B cell (primary cell): ENCODE data around the gene ATP13A5. TPM values are rescaled to one million over a fixed set of nuclear protein-coding genes. Genes with fewer than 3 reads are reported as not detected.

Experiments
- ATAC-seq: fragments of 200-7000 bp; cut with Tn5 transposase; one replicate; pipeline ENCODE4 v1.10.0; 2021; ENCODE audit warnings: low read depth, mild to moderate bottlenecking, moderate number of reproducible peaks, moderate library complexity
- CTCF ChIA-PET: fragments of 350-600 bp; sonication (Branson Sonifier 250); formaldehyde crosslinking; loops from one replicate; lab custom pipeline; 2021; ENCODE audit warnings: antibody characterized with exemption, inconsistent platforms; lab: Charles Lee
- POLR2A ChIA-PET: fragments of 350-600 bp; sonication (Branson Sonifier 250); formaldehyde crosslinking; loops from one replicate; lab custom pipeline; 2021; ENCODE audit warnings: antibody characterized with exemption; lab: Charles Lee
- DNase-seq: peaks from one replicate; pipeline ENCODE4 v3.0.0; 2013
- H2AFZ ChIP-seq: 2 replicates; pipeline ENCODE4 v1.6.1; 2012; ENCODE audit warnings: mild to moderate bottlenecking, low read depth, low read length; ENCODE audit not compliant: insufficient read depth, poor library complexity, severe bottlenecking
- H3K27ac ChIP-seq, 2 donors: 1 replicate in 1 of 2; 2 replicates in 1 of 2; pipeline ENCODE4 v1.5.1; 2012 to 2013; ENCODE audit warnings: low read length in 2 of 2, mild to moderate bottlenecking in 2 of 2, moderate library complexity in 1 of 2
- H3K27me3 ChIP-seq, 4 experiments: fragments of 200-600 bp in 1 of 4; sonication (generic) in 1 of 4; replicated peaks in 1 of 4; 1 replicate in 2 of 4; 2 replicates in 2 of 4; pipeline versions ENCODE4 v1.6.1 to v1.7.0; 2013 to 2016; ENCODE audit warnings: low read length in 3 of 4, mild to moderate bottlenecking in 2 of 4, mixed read lengths in 1 of 4, moderate library complexity in 1 of 4; ENCODE audit not compliant: insufficient read depth in 4 of 4, control insufficient read depth in 3 of 4; ENCODE audit errors: control extremely low read depth in 1 of 4
- H3K36me3 ChIP-seq, 2 experiments: replicated peaks in 1 of 2; 1 replicate in 1 of 2; 2 replicates in 1 of 2; pipeline versions ENCODE4 v1.6.1 to v1.7.1; 2013; ENCODE audit warnings: low read length in 1 of 2; ENCODE audit not compliant: insufficient read depth in 2 of 2, control insufficient read depth in 1 of 2; ENCODE audit errors: control extremely low read depth in 1 of 2, extremely low read depth in 1 of 2
- H3K4me1 ChIP-seq, 2 donors: fragments of 200-600 bp in 1 of 2; sonication (generic) in 1 of 2; 1 replicate in 1 of 2; 2 replicates in 1 of 2; pipeline versions ENCODE4 v1.5.1 to v1.6.1; 2013 to 2017; ENCODE audit warnings: low read length in 2 of 2; ENCODE audit not compliant: control insufficient read depth in 2 of 2, insufficient read depth in 2 of 2
- H3K4me2 ChIP-seq: replicated peaks from 2 replicates; pipeline ENCODE3; 2012; ENCODE audit warnings: mild to moderate bottlenecking, low read depth, low read length; ENCODE audit not compliant: poor library complexity, severe bottlenecking
- H3K4me3 ChIP-seq, 5 experiments: fragments of 200-600 bp in 1 of 5; sonication (generic) in 1 of 5; 1 replicate in 3 of 5; 2 replicates in 2 of 5; pipeline versions ENCODE4 v1.5.1 to v1.7.0; 2011 to 2016; ENCODE audit warnings: low read length in 4 of 5, mild to moderate bottlenecking in 4 of 5, low read depth in 2 of 5, control low read depth in 1 of 5, moderate library complexity in 1 of 5; ENCODE audit not compliant: insufficient read depth in 1 of 5; ENCODE audit errors: control extremely low read depth in 1 of 5, extremely low read depth in 1 of 5
- H3K79me2 ChIP-seq: fragments of 200-600 bp; sonication (generic); one replicate; pipeline ENCODE4 v1.6.0; 2016; ENCODE audit warnings: low read length; ENCODE audit not compliant: control insufficient read depth, insufficient read depth
- H3K9ac ChIP-seq: fragments of 200-600 bp; sonication (generic); 2 replicates; pipeline ENCODE4 v1.6.1; 2017; ENCODE audit warnings: mild to moderate bottlenecking, low read length, moderate library complexity
- H3K9me3 ChIP-seq, 3 donors: one replicate each; pipeline versions ENCODE4 v1.6.1 to v1.7.1; 2013; ENCODE audit warnings: low read length in 2 of 3; ENCODE audit not compliant: control insufficient read depth in 2 of 3, insufficient read depth in 1 of 3; ENCODE audit errors: control extremely low read depth in 1 of 3
- H4K20me1 ChIP-seq: 2 replicates; pipeline ENCODE4 v1.6.0; 2012; ENCODE audit warnings: mild to moderate bottlenecking, low read length; ENCODE audit not compliant: insufficient read depth, control insufficient read depth, poor library complexity, severe bottlenecking
- H3K27ac Mint-ChIP-seq: one replicate; pipeline ENCODE4 v1.8.0; 2021; ENCODE audit warnings: mixed read lengths
- H3K27me3 Mint-ChIP-seq: one replicate; pipeline ENCODE4 v1.8.0; 2021; ENCODE audit warnings: mixed read lengths
- H3K4me1 Mint-ChIP-seq: one replicate; pipeline ENCODE4 v1.8.0; 2021; ENCODE audit warnings: mixed read lengths
- H3K4me3 Mint-ChIP-seq: one replicate; pipeline ENCODE4 v1.8.0; 2021; ENCODE audit warnings: mixed read lengths
- H3K9me3 Mint-ChIP-seq: one replicate; pipeline ENCODE4 v1.8.0; 2022; ENCODE audit warnings: mixed read lengths; ENCODE audit not compliant: insufficient read depth
- CTCF ChIP-seq: fragments of 200-600 bp; IDR thresholded peaks from one replicate; pipeline ENCODE4 v1.8.0; 2022; ENCODE audit warnings: antibody characterized with exemption, mild to moderate bottlenecking
- EZH2 ChIP-seq: IDR thresholded peaks from 2 replicates; pipeline ENCODE4 v1.6.1; 2012; ENCODE audit warnings: borderline replicate concordance, low read depth, mild to moderate bottlenecking, moderate library complexity, low read length; ENCODE audit not compliant: insufficient read depth, poor library complexity, severe bottlenecking
- WGBS: methylation state at CpG from one replicate; pipeline ENCODE4 v1.1.5; 2013; ENCODE audit warnings: missing lambda C conversion rate; ENCODE audit not compliant: insufficient coverage; 5-methylcytosine and 5-hydroxymethylcytosine counted together
- intact Hi-C: fragments of 100-400 bp; cut with micrococcal nuclease; formaldehyde crosslinking; loops from one replicate; pipeline ENCODE4 v1.10.0; 2022
- polyA plus RNA-seq: library from polyadenylated mRNA; depleted of rRNA; stranded (reverse); fragments of >200 nt; gene quantifications from 2 replicates; pipeline ENCODE4 v1.2.3, GENCODE V29; 2012
- total RNA-seq, 2 donors: library from RNA; stranded (reverse); fragments of 120-200 nt in 1 of 2; gene quantifications; 1 replicate in 1 of 2; 2 replicates in 1 of 2; pipeline versions ENCODE4 v1.2.3 to v1.2.4, GENCODE V29; 2013 to 2022

ATP13A5 gene
- total and polyA plus RNA-seq, 2 donors (not counting 1 experiment from before 2014, with no cell fraction given), result 0.12 TPM; not detected in 1

DNA sequence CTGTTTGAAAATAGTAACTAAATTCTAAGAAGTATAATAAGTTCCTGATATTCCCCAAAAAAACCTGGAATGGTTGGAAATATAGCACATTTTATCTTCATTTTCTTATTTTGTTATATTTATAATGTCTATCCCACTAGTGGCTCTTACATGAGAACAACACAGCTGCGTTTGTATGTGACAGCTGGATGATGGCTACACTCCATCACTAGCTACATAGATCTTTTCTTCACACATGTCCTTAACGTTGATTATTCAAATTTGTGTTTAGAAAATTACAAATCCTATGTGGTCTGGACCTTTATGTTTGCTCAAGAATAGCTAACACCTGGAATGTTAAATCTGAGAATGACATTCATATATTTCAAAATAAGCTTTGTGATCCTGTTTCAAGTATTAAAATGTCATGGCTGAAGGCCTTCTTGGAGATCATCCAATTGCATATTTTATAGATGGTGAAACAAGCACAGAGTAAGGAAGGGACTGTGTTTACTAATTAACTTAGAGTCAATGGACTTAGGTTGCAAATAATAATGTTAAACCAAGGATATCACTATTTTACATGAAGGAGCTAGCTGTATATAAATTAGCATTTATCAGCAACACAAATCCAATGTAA, 60.8 kb downstream of the ATP13A5 start:
- no peak overlapping the region for H3K4me3 Mint-ChIP-seq
- Histone ChIP-seq H3K79me2 (no peaks in the 10 kb centered on the region), H2AFZ (no peak overlapping the region), H3K4me1 (no peaks in the 10 kb centered on the region), H4K20me1 (no peaks in the 10 kb centered on the region), H3K4me3 (no peak overlapping the region), H3K27me3 (peaks cover 0 to 2% (median 0%) of the 10 kb centered on the region in 4 experiments), H3K4me2 (no peak overlapping the region), H3K9me3 (no peaks in the 10 kb centered on the region), H3K9ac (no peak overlapping the region), H3K36me3 (no peaks in the 10 kb centered on the region), H3K27ac (no peak overlapping the region)
- H3K9me3 Mint-ChIP-seq, result no peaks in the 10 kb centered on the region
- H3K27ac Mint-ChIP-seq, result no peak overlapping the region
- ChIA-PET POLR2A (no interaction called here), CTCF (no interaction called here)
- ATAC-seq (no peak), DNase-seq (no peak)
- H3K27me3 Mint-ChIP-seq, result peaks cover 10% of the 10 kb centered on the region
- no peaks in the 10 kb centered on the region for H3K4me1 Mint-ChIP-seq
- no peak for TF ChIP-seq EZH2
- TF ChIP-seq CTCF, result no peak
- no CpG with 5 or more reads among the region's 2 CpGs for WGBS
- intact Hi-C loops, result no loop called here

DNA sequence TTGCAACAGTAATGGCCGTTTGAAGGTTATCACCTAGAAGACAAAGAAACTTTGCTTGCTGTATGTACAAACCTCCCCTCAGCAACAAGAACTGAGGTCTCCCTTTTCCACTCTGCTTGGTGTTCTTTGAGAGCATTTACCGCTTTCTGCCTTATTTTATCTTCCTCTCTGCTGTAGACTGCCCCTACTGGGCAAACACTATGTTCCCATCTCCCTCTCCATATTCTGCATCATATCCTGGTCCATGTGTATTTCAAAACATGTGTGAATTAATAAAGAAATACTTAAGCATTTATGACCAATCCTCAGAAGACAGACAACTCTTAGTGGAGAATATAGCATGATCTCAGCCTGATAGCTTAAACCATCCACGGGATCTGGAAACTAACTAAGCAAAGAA, 64.4 kb downstream of the ATP13A5 start:
- Histone ChIP-seq H3K9me3 (no peaks in the 10 kb centered on the region), H3K4me3 (no peak overlapping the region), H3K9ac (no peak overlapping the region), H3K27ac (no peak overlapping the region), H3K27me3 (peaks cover 0 to 2% (median 0%) of the 10 kb centered on the region in 4 experiments), H2AFZ (no peak overlapping the region), H3K36me3 (no peaks in the 10 kb centered on the region), H3K79me2 (no peaks in the 10 kb centered on the region), H3K4me2 (no peak overlapping the region), H4K20me1 (no peaks in the 10 kb centered on the region), H3K4me1 (no peaks in the 10 kb centered on the region)
- Mint-ChIP-seq H3K27ac (no peak overlapping the region), H3K27me3 (peaks cover 6% of the 10 kb centered on the region), H3K9me3 (no peaks in the 10 kb centered on the region), H3K4me3 (no peak overlapping the region), H3K4me1 (no peaks in the 10 kb centered on the region)
- DNase-seq (no peak), ATAC-seq (no peak)
- intact Hi-C loops, result no loop called here
- ChIA-PET CTCF (no interaction called here), POLR2A (no interaction called here)
- TF ChIP-seq CTCF, result no peak
- 94% methylated on average over 2 of the region's 3 CpGs for WGBS
